HepG2 (cell line): ENCODE results near the gene MICAL3. TPM values are rescaled to one million over a fixed set of nuclear protein-coding genes. Genes with fewer than 3 reads are reported as not detected.
A peak's percentile ranks its signal among the peaks of the same experiment; 100 is the strongest.

Experiments used
- ATAC-seq: fragments of 200-7000 bp; cut with Tn5 transposase; 3 replicates; pipeline ENCODE4 v1.9.1; 2020; ENCODE audit warnings: mild to moderate bottlenecking, moderate library complexity
- BruUV-seq: library from RNA; stranded (reverse); fragments of 400-500 nt; replicated peaks from 2 replicates; lab custom pipeline; 2021; lab: Mats Ljungman, UMichigan
- CTCF ChIA-PET: fragments of 300-600 bp; formaldehyde crosslinking; extraction: SDS; loops from one replicate; lab custom pipeline; 2021; ENCODE audit warnings: low total read pairs, inconsistent platforms, low intra/inter-chr PET ratio; lab: Yijun Ruan, JAX
- POLR2A ChIA-PET: fragments of 350-600 bp; sonication (Branson Sonifier 250); formaldehyde crosslinking; loops from one replicate; lab custom pipeline; 2020; ENCODE audit warnings: antibody characterized with exemption, inconsistent platforms; lab: Yijun Ruan, JAX
- DNase-seq: peaks from one replicate; pipeline ENCODE4 v3.0.0-alpha.2; 2015; ENCODE audit warnings: low spot score
- FAIRE-seq: peaks from 3 replicates; lab custom pipeline; 2011; peaks lifted over from hg19 to GRCh38; lab: Jason Lieb, UNC
- H2AFZ ChIP-seq: one replicate; pipeline ENCODE4 v1.6.1; 2011; ENCODE audit warnings: low read length, inconsistent platforms
- H3K27ac ChIP-seq: fragments of 300-600 bp; 3 replicates; pipeline ENCODE4 v1.8.0; 2011; ENCODE audit warnings: mixed run types, mild to moderate bottlenecking, mixed read lengths, low read length, inconsistent platforms; ENCODE audit not compliant: insufficient read depth; ENCODE audit errors: extremely low read length
- H3K27me3 ChIP-seq, 2 experiments: fragments of 200-600 bp in 1 of 2; 2 replicates in 1 of 2; 3 replicates in 1 of 2; pipeline versions ENCODE4 v1.6.0 to v1.8.0; 2011; ENCODE audit warnings: low read length in 2 of 2, mild to moderate bottlenecking in 2 of 2, moderate library complexity in 2 of 2, inconsistent platforms in 1 of 2; ENCODE audit not compliant: insufficient read depth in 2 of 2, control insufficient read depth in 1 of 2
- H3K36me3 ChIP-seq, 2 experiments: fragments of 200-600 bp in 1 of 2; replicated peaks in 1 of 2; 2 replicates in 1 of 2; 3 replicates in 1 of 2; pipeline versions ENCODE4 v1.5.1 to v1.8.0; 2011; ENCODE audit warnings: low read length in 2 of 2, inconsistent platforms in 1 of 2; ENCODE audit not compliant: insufficient read depth in 2 of 2, control insufficient read depth in 1 of 2
- H3K4me1 ChIP-seq: 2 replicates; pipeline ENCODE4 v1.5.1; 2012; ENCODE audit warnings: low read length, inconsistent platforms; ENCODE audit not compliant: insufficient read depth
- H3K4me2 ChIP-seq: 2 replicates; pipeline ENCODE4 v1.6.0; 2011; ENCODE audit warnings: low read depth, low read length, inconsistent platforms
- H3K4me3 ChIP-seq, 3 experiments: fragments of 200-600 bp in 1 of 3; sonication (generic), shearing (Covaris generic) in 1 of 3; replicated peaks in 1 of 3; 2 replicates each; pipeline ENCODE4 v1.5.1; 2011 to 2016; ENCODE audit warnings: low read length in 3 of 3, inconsistent platforms in 2 of 3, low read depth in 2 of 3, mild to moderate bottlenecking in 2 of 3, control low read depth in 1 of 3, mixed read lengths in 1 of 3; ENCODE audit not compliant: insufficient read depth in 1 of 3
- H3K79me2 ChIP-seq: one replicate; pipeline ENCODE4 v1.6.1; 2011; ENCODE audit warnings: low read length, inconsistent platforms; ENCODE audit not compliant: insufficient read depth
- H3K9ac ChIP-seq: 2 replicates; pipeline ENCODE4 v1.6.0; 2011; ENCODE audit warnings: mild to moderate bottlenecking, low read depth, low read length, inconsistent platforms; ENCODE audit not compliant: insufficient read depth
- H3K9me3 ChIP-seq: 2 replicates; pipeline ENCODE4 v1.5.1; 2012; ENCODE audit warnings: mild to moderate bottlenecking, low read length
- H4K20me1 ChIP-seq: 2 replicates; pipeline ENCODE4 v1.6.0; 2011; ENCODE audit warnings: inconsistent platforms, mild to moderate bottlenecking, low read length, moderate library complexity; ENCODE audit not compliant: insufficient read depth
- BCL6 ChIP-seq: IDR thresholded peaks from 2 replicates; pipeline ENCODE4 v1.6.1; 2016; ENCODE audit warnings: missing genetic modification reagents, missing compliant biosample characterization
- CREB1 ChIP-seq, 2 experiments: fragments of 450-650 bp in 1 of 2; IDR thresholded peaks; 2 replicates each; pipeline ENCODE4 v1.6.1; 2016 to 2017; ENCODE audit warnings: control low read depth in 1 of 2, mild to moderate bottlenecking in 1 of 2, missing compliant biosample characterization in 1 of 2, missing genetic modification characterization in 1 of 2
- DNMT3B ChIP-seq: conservative IDR thresholded peaks from 2 replicates; pipeline ENCODE4 v1.6.1; 2016; ENCODE audit warnings: missing biosample characterization, control low read depth
- GZF1 ChIP-seq: sonication (generic); formaldehyde crosslinking; IDR thresholded peaks from 2 replicates; pipeline ENCODE4 v1.5.1; 2020; ENCODE audit warnings: mild to moderate bottlenecking, missing genetic modification reagents
- JUNB ChIP-seq: sonication (generic); formaldehyde crosslinking; IDR thresholded peaks from 2 replicates; pipeline ENCODE4 v1.8.0; 2022; ENCODE audit warnings: missing genetic modification reagents, mild to moderate bottlenecking, borderline replicate concordance
- NRL ChIP-seq: sonication (generic); formaldehyde crosslinking; IDR thresholded peaks from 2 replicates; pipeline ENCODE4 v1.5.0; 2020; ENCODE audit warnings: missing genetic modification reagents, mild to moderate bottlenecking, moderate library complexity, borderline replicate concordance
- RAD21 ChIP-seq: fragments of 450-650 bp; formaldehyde crosslinking; IDR thresholded peaks from 2 replicates; pipeline ENCODE4 v1.5.0; 2020; ENCODE audit warnings: mild to moderate bottlenecking
- RBM39 ChIP-seq: fragments of 200-400 bp; formaldehyde crosslinking; IDR thresholded peaks from one replicate; pipeline ENCODE4 v1.6.1; 2018; ENCODE audit warnings: antibody characterized with exemption, mild to moderate bottlenecking, low read depth, low read length; ENCODE audit not compliant: poor library complexity, severe bottlenecking
- ZFY ChIP-seq: sonication (generic); formaldehyde crosslinking; IDR thresholded peaks from 2 replicates; pipeline ENCODE4 v1.4.0; 2020; ENCODE audit warnings: missing genetic modification reagents
- ZNF207 ChIP-seq: fragments of 450-650 bp; IDR thresholded peaks from 2 replicates; pipeline ENCODE4 v1.6.1; 2016; ENCODE audit warnings: antibody characterized with exemption, borderline replicate concordance
- ZNF83 ChIP-seq: sonication (generic); formaldehyde crosslinking; IDR thresholded peaks from 2 replicates; pipeline ENCODE4 v1.4.0; 2020; ENCODE audit warnings: missing genetic modification reagents, mild to moderate bottlenecking, borderline replicate concordance
- WGBS: methylation state at CpG from one replicate; pipeline ENCODE4 v1.1.6; 2017; ENCODE audit warnings: low lambda C conversion rate; 5-methylcytosine and 5-hydroxymethylcytosine counted together
- in situ Hi-C: cut with HindIII; loops from 2 replicates; pipeline ENCODE4 v1.10.0; 2017; ENCODE audit warnings: low pct_unique_long_range_greater_than_20kb; ENCODE audit not compliant: extremely low pct_ligation_motif_present
- intact Hi-C: fragments of 100-400 bp; cut with micrococcal nuclease; formaldehyde crosslinking; loops from one replicate; pipeline ENCODE4 v1.10.0; 2022; ENCODE audit not compliant: unreplicated experiment
- polyA plus RNA-seq, 8 experiments: library from polyadenylated mRNA; depleted of rRNA in 3 of 8; stranded (reverse) in 7 of 8; unstranded in 1 of 8; fragments of >200 nt; fragmentation: Illumina TruSeq in 4 of 8; extraction: Trizol in 4 of 8; gene quantifications; 2 replicates each; pipeline versions ENCODE4 v1.2.1 to v1.2.3, GENCODE V29; 2011 to 2016; ENCODE audit warnings: low read depth in 4 of 8, missing spikeins in 1 of 8, mixed read lengths in 1 of 8; ENCODE audit not compliant: insufficient read depth in 1 of 8
- total RNA-seq, 5 experiments: library from RNA; depleted of rRNA; stranded (reverse); fragments of >200 nt; fragmentation: Illumina TruSeq; extraction: Trizol; gene quantifications; 2 replicates each; pipeline ENCODE4 v1.2.3, GENCODE V29; 2016; ENCODE audit warnings: low read depth in 1 of 5
- TF ChIP-seq, protein P1 (sequence below): sonication (generic); formaldehyde crosslinking; IDR thresholded peaks from 2 replicates; pipeline ENCODE4 v1.4.0; 2020; ENCODE audit warnings: missing genetic modification reagents
- TF ChIP-seq, protein P2 (sequence below): sonication (generic); formaldehyde crosslinking; IDR thresholded peaks from 2 replicates; pipeline ENCODE4 v1.5.0; 2020; ENCODE audit warnings: mild to moderate bottlenecking, missing genetic modification reagents, moderate library complexity
- TF ChIP-seq, protein P3 (sequence below): sonication (generic); formaldehyde crosslinking; IDR thresholded peaks from 2 replicates; pipeline ENCODE4 v1.4.0; 2020; ENCODE audit warnings: missing genetic modification reagents
- TF ChIP-seq, protein P4 (sequence below): sonication (generic); formaldehyde crosslinking; IDR thresholded peaks from 2 replicates; pipeline ENCODE4 v1.8.0; 2022; ENCODE audit warnings: missing genetic modification reagents, low read depth, mild to moderate bottlenecking, borderline replicate concordance
- TF ChIP-seq, protein P5 (sequence below): sonication (generic); formaldehyde crosslinking; IDR thresholded peaks from 2 replicates; pipeline ENCODE4 v1.9.0; 2022; ENCODE audit warnings: missing genetic modification reagents, mild to moderate bottlenecking, borderline replicate concordance

MICAL3 gene
- total and polyA plus RNA-seq, 2 of the 13 experiments (the other 11 are each of a cell fraction or from before 2014, with no cell fraction given), result 5.3 to 12.5 TPM

DNA sequence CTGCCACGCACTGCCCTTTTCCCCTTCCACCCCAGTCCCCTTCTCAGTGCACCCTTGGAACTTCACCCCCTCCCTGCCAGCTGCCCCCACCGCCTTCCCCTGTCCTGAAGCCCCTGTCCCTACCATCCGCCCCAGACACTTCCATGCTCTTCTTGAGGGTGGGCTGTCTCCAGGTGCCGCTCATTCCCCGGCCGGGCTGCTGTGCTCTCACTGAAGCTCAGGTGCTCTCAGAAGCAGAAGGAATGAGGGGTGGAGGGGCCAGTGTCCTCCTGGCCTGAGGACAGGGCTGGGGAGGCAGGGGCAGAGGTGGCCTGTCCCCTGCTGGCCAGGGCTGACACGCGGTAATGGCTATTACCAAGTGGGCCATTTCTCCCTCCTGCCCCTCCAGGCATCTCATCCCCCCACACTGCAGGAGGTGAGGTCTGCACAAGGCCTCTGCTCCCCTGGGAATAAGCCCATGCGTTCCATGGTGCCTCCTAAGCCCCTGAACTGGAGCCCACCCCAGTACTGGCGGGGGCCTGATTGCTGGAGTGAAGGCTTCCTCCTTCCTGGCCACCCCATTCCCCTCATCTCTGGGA lies 243.5 kb downstream of the MICAL3 start:
- Histone ChIP-seq H3K4me1 (peaks cover 77% of the 10 kb centered on the region), H3K36me3 (no peaks in the 10 kb centered on the region), H3K79me2 (peaks cover 6% of the 10 kb centered on the region), H3K27me3 (no peaks in the 10 kb centered on the region; a peak in 1 of 5 replicates), H3K4me3 (peak overlapping the region; percentile 17 to 59 (median 20); a peak in 3 of 6 replicates), H3K4me2 (peak overlapping the region; percentile 73), H3K27ac (peak overlapping the region; percentile 44), H2AFZ (no peak overlapping the region), H4K20me1 (no peaks in the 10 kb centered on the region), H3K9ac (peak overlapping the region; percentile 26; the same call in 1 of the 2 replicates), H3K9me3 (no peaks in the 10 kb centered on the region)
- no TSS peak for BruUV-seq
- no peak for DNase-seq
- WGBS, result 78% methylated on average over 8 of the region's 10 CpGs
- in situ Hi-C loops, result loop anchor here (5.0 kb wide), 1 partner anchor 39 kb away; no protein-coding TSS in a partner anchor
- FAIRE-seq, result no peak
- POLR2A ChIA-PET, result interaction anchor here (0.6 to 1.8 kb wide), 6 partner anchors 8 to 142 kb away, joined by 3 to 12 read pairs (median 4); partner anchors contain the start of gene BCL2L13
- CTCF ChIA-PET, result no interaction called here
- ATAC-seq, result peak; percentile 15
- intact Hi-C loops, result loop anchor here (2.0 kb wide), 1 partner anchor 22 kb away; no protein-coding TSS in a partner anchor
- 0 out of 2 replicates have a peak, but pooled peaks have one; percentile 24 for TF ChIP-seq ZNF83 (CRISPR knock-in tag)
- no peak for TF ChIP-seq ZFY (CRISPR knock-in tag)
- TF ChIP-seq, protein P1, sequence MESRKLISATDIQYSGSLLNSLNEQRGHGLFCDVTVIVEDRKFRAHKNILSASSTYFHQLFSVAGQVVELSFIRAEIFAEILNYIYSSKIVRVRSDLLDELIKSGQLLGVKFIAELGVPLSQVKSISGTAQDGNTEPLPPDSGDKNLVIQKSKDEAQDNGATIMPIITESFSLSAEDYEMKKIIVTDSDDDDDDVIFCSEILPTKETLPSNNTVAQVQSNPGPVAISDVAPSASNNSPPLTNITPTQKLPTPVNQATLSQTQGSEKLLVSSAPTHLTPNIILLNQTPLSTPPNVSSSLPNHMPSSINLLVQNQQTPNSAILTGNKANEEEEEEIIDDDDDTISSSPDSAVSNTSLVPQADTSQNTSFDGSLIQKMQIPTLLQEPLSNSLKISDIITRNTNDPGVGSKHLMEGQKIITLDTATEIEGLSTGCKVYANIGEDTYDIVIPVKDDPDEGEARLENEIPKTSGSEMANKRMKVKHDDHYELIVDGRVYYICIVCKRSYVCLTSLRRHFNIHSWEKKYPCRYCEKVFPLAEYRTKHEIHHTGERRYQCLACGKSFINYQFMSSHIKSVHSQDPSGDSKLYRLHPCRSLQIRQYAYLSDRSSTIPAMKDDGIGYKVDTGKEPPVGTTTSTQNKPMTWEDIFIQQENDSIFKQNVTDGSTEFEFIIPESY (CRISPR knock-in tag), result peak; percentile 96
- no peak for TF ChIP-seq ZNF207
- no peak for TF ChIP-seq JUNB (CRISPR knock-in tag)
- TF ChIP-seq, protein P2, sequence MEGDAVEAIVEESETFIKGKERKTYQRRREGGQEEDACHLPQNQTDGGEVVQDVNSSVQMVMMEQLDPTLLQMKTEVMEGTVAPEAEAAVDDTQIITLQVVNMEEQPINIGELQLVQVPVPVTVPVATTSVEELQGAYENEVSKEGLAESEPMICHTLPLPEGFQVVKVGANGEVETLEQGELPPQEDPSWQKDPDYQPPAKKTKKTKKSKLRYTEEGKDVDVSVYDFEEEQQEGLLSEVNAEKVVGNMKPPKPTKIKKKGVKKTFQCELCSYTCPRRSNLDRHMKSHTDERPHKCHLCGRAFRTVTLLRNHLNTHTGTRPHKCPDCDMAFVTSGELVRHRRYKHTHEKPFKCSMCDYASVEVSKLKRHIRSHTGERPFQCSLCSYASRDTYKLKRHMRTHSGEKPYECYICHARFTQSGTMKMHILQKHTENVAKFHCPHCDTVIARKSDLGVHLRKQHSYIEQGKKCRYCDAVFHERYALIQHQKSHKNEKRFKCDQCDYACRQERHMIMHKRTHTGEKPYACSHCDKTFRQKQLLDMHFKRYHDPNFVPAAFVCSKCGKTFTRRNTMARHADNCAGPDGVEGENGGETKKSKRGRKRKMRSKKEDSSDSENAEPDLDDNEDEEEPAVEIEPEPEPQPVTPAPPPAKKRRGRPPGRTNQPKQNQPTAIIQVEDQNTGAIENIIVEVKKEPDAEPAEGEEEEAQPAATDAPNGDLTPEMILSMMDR (CRISPR knock-in tag), result peak; percentile 50
- TF ChIP-seq BCL6 (CRISPR knock-in tag), result no peak
- TF ChIP-seq, protein P3, sequence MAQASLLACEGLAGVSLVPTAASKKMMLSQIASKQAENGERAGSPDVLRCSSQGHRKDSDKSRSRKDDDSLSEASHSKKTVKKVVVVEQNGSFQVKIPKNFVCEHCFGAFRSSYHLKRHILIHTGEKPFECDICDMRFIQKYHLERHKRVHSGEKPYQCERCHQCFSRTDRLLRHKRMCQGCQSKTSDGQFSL (CRISPR knock-in tag), result no peak
- no peak for TF ChIP-seq CREB1 (IDR thresholded peaks at IDR 0.05)
- no peak for TF ChIP-seq CREB1 (CRISPR knock-in tag; IDR thresholded peaks at IDR 0.05)
- TF ChIP-seq NRL (CRISPR knock-in tag), result peak; percentile 21; the same call in 1 of the 2 replicates
- peak; percentile 24; the same call in 1 of the 2 replicates for TF ChIP-seq RAD21
- TF ChIP-seq, protein P4, sequence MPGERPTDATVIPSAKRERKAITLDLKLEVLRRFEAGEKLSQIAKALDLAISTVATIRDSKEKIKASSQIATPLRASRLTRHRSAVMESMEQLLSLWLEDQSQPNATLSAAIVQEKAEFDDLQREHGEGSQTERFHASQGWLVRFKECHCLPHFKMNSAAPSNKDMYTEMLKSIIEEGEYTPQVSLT (CRISPR knock-in tag), result no peak
- TF ChIP-seq GZF1 (CRISPR knock-in tag), result no peak
- TF ChIP-seq DNMT3B, result no peak
- TF ChIP-seq, protein P5, sequence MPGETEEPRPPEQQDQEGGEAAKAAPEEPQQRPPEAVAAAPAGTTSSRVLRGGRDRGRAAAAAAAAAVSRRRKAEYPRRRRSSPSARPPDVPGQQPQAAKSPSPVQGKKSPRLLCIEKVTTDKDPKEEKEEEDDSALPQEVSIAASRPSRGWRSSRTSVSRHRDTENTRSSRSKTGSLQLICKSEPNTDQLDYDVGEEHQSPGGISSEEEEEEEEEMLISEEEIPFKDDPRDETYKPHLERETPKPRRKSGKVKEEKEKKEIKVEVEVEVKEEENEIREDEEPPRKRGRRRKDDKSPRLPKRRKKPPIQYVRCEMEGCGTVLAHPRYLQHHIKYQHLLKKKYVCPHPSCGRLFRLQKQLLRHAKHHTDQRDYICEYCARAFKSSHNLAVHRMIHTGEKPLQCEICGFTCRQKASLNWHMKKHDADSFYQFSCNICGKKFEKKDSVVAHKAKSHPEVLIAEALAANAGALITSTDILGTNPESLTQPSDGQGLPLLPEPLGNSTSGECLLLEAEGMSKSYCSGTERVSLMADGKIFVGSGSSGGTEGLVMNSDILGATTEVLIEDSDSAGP (CRISPR knock-in tag), result peak; percentile 25; the same call in 1 of the 2 replicates
- TF ChIP-seq RBM39, result no peak
